ENCODE data around the gene CATSPER1. TPM values are rescaled to one million over a fixed set of nuclear protein-coding genes. Genes with fewer than 3 reads are reported as not detected.

CATSPER1 gene
- total RNA-seq, 1 donor from 2014 or later = 0.45 TPM

GRCh38 chr11:66014804-66015453 lies 11.3 kb downstream of the CATSPER1 start:
- TF ChIP-seq EZH2 (IDR thresholded peaks at IDR 0.05; ENCODE audit: insufficient read depth, low read length) = no peak
- TF ChIP-seq, protein P1, sequence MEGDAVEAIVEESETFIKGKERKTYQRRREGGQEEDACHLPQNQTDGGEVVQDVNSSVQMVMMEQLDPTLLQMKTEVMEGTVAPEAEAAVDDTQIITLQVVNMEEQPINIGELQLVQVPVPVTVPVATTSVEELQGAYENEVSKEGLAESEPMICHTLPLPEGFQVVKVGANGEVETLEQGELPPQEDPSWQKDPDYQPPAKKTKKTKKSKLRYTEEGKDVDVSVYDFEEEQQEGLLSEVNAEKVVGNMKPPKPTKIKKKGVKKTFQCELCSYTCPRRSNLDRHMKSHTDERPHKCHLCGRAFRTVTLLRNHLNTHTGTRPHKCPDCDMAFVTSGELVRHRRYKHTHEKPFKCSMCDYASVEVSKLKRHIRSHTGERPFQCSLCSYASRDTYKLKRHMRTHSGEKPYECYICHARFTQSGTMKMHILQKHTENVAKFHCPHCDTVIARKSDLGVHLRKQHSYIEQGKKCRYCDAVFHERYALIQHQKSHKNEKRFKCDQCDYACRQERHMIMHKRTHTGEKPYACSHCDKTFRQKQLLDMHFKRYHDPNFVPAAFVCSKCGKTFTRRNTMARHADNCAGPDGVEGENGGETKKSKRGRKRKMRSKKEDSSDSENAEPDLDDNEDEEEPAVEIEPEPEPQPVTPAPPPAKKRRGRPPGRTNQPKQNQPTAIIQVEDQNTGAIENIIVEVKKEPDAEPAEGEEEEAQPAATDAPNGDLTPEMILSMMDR (IDR thresholded peaks at IDR 0.05; ENCODE audit: insufficient read depth, low read depth, low read length) = no peak
- FAIRE-seq = no peak
- Histone ChIP-seq H3K4me3 (ENCODE audit: insufficient read depth, low read depth, low read length) (no peak overlapping the region), H3K79me2 (ENCODE audit: insufficient read depth, low read length) (no peaks in the 10 kb centered on the region), H3K27ac (ENCODE audit: low read depth, low read length) (no peak overlapping the region), H3K9ac (ENCODE audit: low read length) (peak overlapping the region; percentile 12), H4K20me1 (ENCODE audit: insufficient read depth, low read length) (no peaks in the 10 kb centered on the region), H3K36me3 (ENCODE audit: insufficient read depth, low read length) (no peaks in the 10 kb centered on the region), H3K9me3 (ENCODE audit: insufficient read depth, low read depth, low read length) (no peaks in the 10 kb centered on the region), H3K27me3 (ENCODE audit: insufficient read depth, low read length) (peaks cover 3% of the 10 kb centered on the region), H2AFZ (ENCODE audit: low read depth, low read length) (peak overlapping the region; percentile 59), H3K4me2 (ENCODE audit: low read length) (peak overlapping the region; percentile 48), H3K4me1 (ENCODE audit: insufficient read depth, low read length) (peaks cover 21% of the 10 kb centered on the region)
- H3K4me1 Mint-ChIP-seq (ENCODE audit: low read depth, unreplicated experiment) = peaks cover 8% of the 10 kb centered on the region
- no peak overlapping the region for H3K27ac Mint-ChIP-seq (ENCODE audit: unreplicated experiment)
- H3K4me3 Mint-ChIP-seq (ENCODE audit: unreplicated experiment) = peak overlapping the region; percentile 15
- no peaks in the 10 kb centered on the region for H3K36me3 Mint-ChIP-seq (ENCODE audit: low read depth, unreplicated experiment)
- DNase-seq (ENCODE audit: low read depth) = no peak
- peaks cover 2% of the 10 kb centered on the region for H3K9me3 Mint-ChIP-seq (ENCODE audit: unreplicated experiment)
- H3K27me3 Mint-ChIP-seq (ENCODE audit: low read depth, unreplicated experiment) = peaks cover 3% of the 10 kb centered on the region

- H3K4me3 ChIP-seq (ENCODE audit: insufficient read depth, low read depth, low read length) = no peak overlapping the region
- H4K20me1 ChIP-seq (ENCODE audit: insufficient read depth, low read length) = no peaks in the 10 kb centered on the region
- peaks cover 21% of the 10 kb centered on the region for H3K4me1 ChIP-seq (ENCODE audit: insufficient read depth, low read length)
- no peak overlapping the region for H3K4me2 ChIP-seq (ENCODE audit: low read length)
- no peaks in the 10 kb centered on the region for H3K9me3 ChIP-seq (ENCODE audit: insufficient read depth, low read depth, low read length)
- TF ChIP-seq, protein P1 (IDR thresholded peaks at IDR 0.05; ENCODE audit: insufficient read depth, low read depth, low read length) = no peak
- TF ChIP-seq EZH2 (IDR thresholded peaks at IDR 0.05; ENCODE audit: insufficient read depth, low read length) = no peak
- Mint-ChIP-seq H3K4me3 (ENCODE audit: unreplicated experiment) (no peak overlapping the region), H3K27me3 (ENCODE audit: low read depth, unreplicated experiment) (peaks cover 3% of the 10 kb centered on the region), H3K4me1 (ENCODE audit: low read depth, unreplicated experiment) (peaks cover 8% of the 10 kb centered on the region), H3K36me3 (ENCODE audit: low read depth, unreplicated experiment) (no peaks in the 10 kb centered on the region), H3K27ac (ENCODE audit: unreplicated experiment) (no peak overlapping the region), H3K9me3 (ENCODE audit: unreplicated experiment) (peaks cover 2% of the 10 kb centered on the region)
- no peak for FAIRE-seq
- no peaks in the 10 kb centered on the region for H3K36me3 ChIP-seq (ENCODE audit: insufficient read depth, low read length)
- peaks cover 3% of the 10 kb centered on the region for H3K27me3 ChIP-seq (ENCODE audit: insufficient read depth, low read length)
- no peak overlapping the region for H3K9ac ChIP-seq (ENCODE audit: low read length)
- H2AFZ ChIP-seq (ENCODE audit: low read depth, low read length) = no peak overlapping the region
- no peak for DNase-seq (ENCODE audit: low read depth)
- no peak overlapping the region for H3K27ac ChIP-seq (ENCODE audit: low read depth, low read length)
- H3K79me2 ChIP-seq (ENCODE audit: insufficient read depth, low read length) = no peaks in the 10 kb centered on the region
Measured at GRCh38 chr11:66013762-66014100, 12.5 kb downstream of the CATSPER1 start.

Measured in astrocyte (in vitro differentiated cells and primary cell).